ENCODE data around the gene IDI2.

DNA sequence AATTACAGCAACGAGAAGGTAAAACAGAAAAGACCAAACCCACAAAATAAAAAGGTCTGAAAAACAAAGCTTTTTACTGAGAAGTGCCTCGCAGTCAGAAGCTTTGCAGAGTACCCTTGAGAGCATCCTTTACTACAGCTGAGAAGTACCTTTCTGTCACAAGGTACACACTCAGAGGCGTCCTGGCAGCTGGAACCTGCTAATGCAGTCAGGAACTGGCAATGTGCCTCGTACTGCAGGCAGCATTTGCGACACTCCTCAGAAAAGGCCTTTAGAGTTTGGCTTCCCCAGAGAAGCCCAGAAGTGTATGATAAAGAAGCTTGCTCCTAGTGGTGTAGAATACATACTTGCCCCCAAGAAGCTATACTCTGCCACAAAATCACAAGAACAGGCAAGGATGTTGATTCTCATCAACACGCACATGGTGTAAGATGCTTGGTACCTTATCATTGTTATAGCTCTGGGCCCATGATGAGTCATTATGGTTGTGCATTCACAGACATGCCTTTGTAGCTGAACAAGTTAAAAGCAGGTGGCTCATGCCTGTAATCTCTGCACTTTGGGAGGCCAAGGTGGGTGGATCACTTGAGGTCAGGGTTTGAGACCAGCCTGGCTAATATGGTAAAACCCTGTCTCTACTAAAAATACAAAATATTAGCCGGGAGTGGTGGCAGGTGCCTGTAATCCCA is 39.4 kb downstream of the IDI2 start:
- TF ChIP-seq, protein P1, sequence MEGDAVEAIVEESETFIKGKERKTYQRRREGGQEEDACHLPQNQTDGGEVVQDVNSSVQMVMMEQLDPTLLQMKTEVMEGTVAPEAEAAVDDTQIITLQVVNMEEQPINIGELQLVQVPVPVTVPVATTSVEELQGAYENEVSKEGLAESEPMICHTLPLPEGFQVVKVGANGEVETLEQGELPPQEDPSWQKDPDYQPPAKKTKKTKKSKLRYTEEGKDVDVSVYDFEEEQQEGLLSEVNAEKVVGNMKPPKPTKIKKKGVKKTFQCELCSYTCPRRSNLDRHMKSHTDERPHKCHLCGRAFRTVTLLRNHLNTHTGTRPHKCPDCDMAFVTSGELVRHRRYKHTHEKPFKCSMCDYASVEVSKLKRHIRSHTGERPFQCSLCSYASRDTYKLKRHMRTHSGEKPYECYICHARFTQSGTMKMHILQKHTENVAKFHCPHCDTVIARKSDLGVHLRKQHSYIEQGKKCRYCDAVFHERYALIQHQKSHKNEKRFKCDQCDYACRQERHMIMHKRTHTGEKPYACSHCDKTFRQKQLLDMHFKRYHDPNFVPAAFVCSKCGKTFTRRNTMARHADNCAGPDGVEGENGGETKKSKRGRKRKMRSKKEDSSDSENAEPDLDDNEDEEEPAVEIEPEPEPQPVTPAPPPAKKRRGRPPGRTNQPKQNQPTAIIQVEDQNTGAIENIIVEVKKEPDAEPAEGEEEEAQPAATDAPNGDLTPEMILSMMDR (IDR thresholded peaks at IDR 0.05; ENCODE audit: insufficient read depth, low read length), result no peak
- TF ChIP-seq POLR2AphosphoS5 (IDR thresholded peaks at IDR 0.05; ENCODE audit: low read depth), result no peak
- TF ChIP-seq, protein P2, sequence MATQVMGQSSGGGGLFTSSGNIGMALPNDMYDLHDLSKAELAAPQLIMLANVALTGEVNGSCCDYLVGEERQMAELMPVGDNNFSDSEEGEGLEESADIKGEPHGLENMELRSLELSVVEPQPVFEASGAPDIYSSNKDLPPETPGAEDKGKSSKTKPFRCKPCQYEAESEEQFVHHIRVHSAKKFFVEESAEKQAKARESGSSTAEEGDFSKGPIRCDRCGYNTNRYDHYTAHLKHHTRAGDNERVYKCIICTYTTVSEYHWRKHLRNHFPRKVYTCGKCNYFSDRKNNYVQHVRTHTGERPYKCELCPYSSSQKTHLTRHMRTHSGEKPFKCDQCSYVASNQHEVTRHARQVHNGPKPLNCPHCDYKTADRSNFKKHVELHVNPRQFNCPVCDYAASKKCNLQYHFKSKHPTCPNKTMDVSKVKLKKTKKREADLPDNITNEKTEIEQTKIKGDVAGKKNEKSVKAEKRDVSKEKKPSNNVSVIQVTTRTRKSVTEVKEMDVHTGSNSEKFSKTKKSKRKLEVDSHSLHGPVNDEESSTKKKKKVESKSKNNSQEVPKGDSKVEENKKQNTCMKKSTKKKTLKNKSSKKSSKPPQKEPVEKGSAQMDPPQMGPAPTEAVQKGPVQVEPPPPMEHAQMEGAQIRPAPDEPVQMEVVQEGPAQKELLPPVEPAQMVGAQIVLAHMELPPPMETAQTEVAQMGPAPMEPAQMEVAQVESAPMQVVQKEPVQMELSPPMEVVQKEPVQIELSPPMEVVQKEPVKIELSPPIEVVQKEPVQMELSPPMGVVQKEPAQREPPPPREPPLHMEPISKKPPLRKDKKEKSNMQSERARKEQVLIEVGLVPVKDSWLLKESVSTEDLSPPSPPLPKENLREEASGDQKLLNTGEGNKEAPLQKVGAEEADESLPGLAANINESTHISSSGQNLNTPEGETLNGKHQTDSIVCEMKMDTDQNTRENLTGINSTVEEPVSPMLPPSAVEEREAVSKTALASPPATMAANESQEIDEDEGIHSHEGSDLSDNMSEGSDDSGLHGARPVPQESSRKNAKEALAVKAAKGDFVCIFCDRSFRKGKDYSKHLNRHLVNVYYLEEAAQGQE (IDR thresholded peaks at IDR 0.05; ENCODE audit: insufficient replicate concordance, low read depth), result no peak
- TF ChIP-seq GABPA (IDR thresholded peaks at IDR 0.05; ENCODE audit: low read depth), result no peak
